OCI-LY3 (cell line): Measurements from ENCODE around the gene PPFIA3.

ENCODE experiments used
- H2AFZ ChIP-seq: fragments of 200-600, 300-600 bp; shearing (Covaris generic); 2 replicates; pipeline ENCODE4 v1.6.0; 2014; ENCODE audit warnings: antibody characterized with exemption, low read depth, low read length
- H3K27ac ChIP-seq: fragments of 200-600, 300-600 bp; sonication (generic); 2 replicates; pipeline ENCODE4 v1.5.1; 2014; ENCODE audit warnings: mild to moderate bottlenecking, low read length, moderate library complexity, mixed read lengths
- H3K27me3 ChIP-seq: fragments of 200-600, 300-600 bp; sonication (generic); 2 replicates; pipeline ENCODE4 v1.6.1; 2014; ENCODE audit warnings: low read depth, low read length, mixed read lengths
- H3K36me3 ChIP-seq: fragments of 200-600, 300-600 bp; sonication (generic); replicated peaks from 2 replicates; pipeline ENCODE3; 2014; ENCODE audit warnings: low read depth, low read length, mixed read lengths
- H3K4me1 ChIP-seq: fragments of 300-600, 200-600 bp; sonication (generic); 2 replicates; pipeline ENCODE4 v1.6.1; 2014; ENCODE audit warnings: low read length, mixed read lengths
- H3K4me2 ChIP-seq: fragments of 200-600, 300-600 bp; sonication (generic); 2 replicates; pipeline ENCODE4 v1.6.1; 2014; ENCODE audit warnings: low read length, mixed read lengths
- H3K4me3 ChIP-seq: fragments of 300-600, 200-600 bp; sonication (generic); 2 replicates; pipeline ENCODE4 v1.5.1; 2014; ENCODE audit warnings: antibody characterized with exemption, mild to moderate bottlenecking, low read length, moderate library complexity
- H3K79me2 ChIP-seq: fragments of 300-600, 200-600 bp; shearing (Covaris generic); 2 replicates; pipeline ENCODE4 v1.6.1; 2014; ENCODE audit warnings: mild to moderate bottlenecking, low read length, mixed read lengths
- H3K9ac ChIP-seq: fragments of 300-600, 200-600 bp; shearing (Covaris generic); 2 replicates; pipeline ENCODE4 v1.6.0; 2014; ENCODE audit warnings: mild to moderate bottlenecking, low read length, moderate library complexity
- H3K9me3 ChIP-seq: fragments of 200-600, 300-600 bp; shearing (Covaris generic); 2 replicates; pipeline ENCODE4 v1.6.1; 2014; ENCODE audit warnings: low read length, mixed read lengths; ENCODE audit not compliant: insufficient read depth
- H4K20me1 ChIP-seq: fragments of 200-600, 300-600 bp; sonication (generic); 2 replicates; pipeline ENCODE4 v1.6.1; 2016; ENCODE audit warnings: low read length, mixed read lengths; ENCODE audit not compliant: insufficient read depth
- EZH2phosphoT487 ChIP-seq: fragments of 200-600 bp; shearing (Covaris generic); IDR thresholded peaks from 2 replicates; pipeline ENCODE4 v1.6.1; 2018; ENCODE audit warnings: antibody characterized with exemption, mixed run types, low read depth
- TF ChIP-seq, protein P1 (sequence below): fragments of 200-600, 300-600 bp; sonication (generic); IDR thresholded peaks from 2 replicates; pipeline ENCODE4 v1.5.1; 2014; ENCODE audit warnings: antibody characterized with exemption, low read length, low read depth

PPFIA3 gene

DNA sequence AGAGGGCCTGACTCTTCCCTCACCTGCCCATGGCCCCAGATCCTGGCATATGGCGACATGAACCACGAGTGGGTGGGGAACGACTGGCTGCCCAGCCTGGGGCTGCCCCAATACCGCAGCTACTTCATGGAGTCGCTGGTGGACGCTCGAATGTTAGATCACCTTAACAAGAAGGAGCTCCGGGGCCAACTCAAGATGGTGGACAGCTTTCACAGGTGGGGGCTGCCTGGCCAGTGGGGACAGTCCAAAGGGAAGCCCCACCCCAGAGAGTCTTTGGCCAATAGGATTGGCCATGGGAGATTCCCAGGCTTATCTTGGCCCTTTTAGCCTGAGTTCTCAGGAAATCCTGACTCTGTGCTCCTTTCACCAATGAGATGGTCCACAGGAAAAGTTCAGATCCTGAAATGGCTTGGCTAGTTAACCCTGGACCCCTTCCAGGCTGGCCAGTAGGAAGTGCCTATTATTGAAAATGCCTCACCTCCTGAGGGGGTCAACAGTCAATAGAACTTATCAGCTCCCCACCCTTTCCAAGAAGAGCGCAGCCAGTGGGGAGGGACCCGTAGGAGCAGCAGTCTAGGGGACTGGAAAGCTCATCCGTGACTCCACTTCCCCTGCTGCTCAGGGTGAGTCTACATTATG is 28.8 kb downstream of the PPFIA3 start:
- Histone ChIP-seq H3K27ac (no peak overlapping the region), H2AFZ (no peak overlapping the region), H3K9ac (no peak overlapping the region), H3K4me2 (no peak overlapping the region), H3K79me2 (no peaks in the 10 kb centered on the region), H3K27me3 (0 out of 2 replicates have a peak, but pooled peaks cover 3% of the 10 kb centered on the region), H3K36me3 (no peaks in the 10 kb centered on the region), H3K9me3 (no peaks in the 10 kb centered on the region), H3K4me1 (peaks cover 31% of the 10 kb centered on the region), H3K4me3 (no peak overlapping the region), H4K20me1 (no peaks in the 10 kb centered on the region)
- TF ChIP-seq, protein P1, sequence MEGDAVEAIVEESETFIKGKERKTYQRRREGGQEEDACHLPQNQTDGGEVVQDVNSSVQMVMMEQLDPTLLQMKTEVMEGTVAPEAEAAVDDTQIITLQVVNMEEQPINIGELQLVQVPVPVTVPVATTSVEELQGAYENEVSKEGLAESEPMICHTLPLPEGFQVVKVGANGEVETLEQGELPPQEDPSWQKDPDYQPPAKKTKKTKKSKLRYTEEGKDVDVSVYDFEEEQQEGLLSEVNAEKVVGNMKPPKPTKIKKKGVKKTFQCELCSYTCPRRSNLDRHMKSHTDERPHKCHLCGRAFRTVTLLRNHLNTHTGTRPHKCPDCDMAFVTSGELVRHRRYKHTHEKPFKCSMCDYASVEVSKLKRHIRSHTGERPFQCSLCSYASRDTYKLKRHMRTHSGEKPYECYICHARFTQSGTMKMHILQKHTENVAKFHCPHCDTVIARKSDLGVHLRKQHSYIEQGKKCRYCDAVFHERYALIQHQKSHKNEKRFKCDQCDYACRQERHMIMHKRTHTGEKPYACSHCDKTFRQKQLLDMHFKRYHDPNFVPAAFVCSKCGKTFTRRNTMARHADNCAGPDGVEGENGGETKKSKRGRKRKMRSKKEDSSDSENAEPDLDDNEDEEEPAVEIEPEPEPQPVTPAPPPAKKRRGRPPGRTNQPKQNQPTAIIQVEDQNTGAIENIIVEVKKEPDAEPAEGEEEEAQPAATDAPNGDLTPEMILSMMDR: no peak
- TF ChIP-seq EZH2phosphoT487: no peak

DNA sequence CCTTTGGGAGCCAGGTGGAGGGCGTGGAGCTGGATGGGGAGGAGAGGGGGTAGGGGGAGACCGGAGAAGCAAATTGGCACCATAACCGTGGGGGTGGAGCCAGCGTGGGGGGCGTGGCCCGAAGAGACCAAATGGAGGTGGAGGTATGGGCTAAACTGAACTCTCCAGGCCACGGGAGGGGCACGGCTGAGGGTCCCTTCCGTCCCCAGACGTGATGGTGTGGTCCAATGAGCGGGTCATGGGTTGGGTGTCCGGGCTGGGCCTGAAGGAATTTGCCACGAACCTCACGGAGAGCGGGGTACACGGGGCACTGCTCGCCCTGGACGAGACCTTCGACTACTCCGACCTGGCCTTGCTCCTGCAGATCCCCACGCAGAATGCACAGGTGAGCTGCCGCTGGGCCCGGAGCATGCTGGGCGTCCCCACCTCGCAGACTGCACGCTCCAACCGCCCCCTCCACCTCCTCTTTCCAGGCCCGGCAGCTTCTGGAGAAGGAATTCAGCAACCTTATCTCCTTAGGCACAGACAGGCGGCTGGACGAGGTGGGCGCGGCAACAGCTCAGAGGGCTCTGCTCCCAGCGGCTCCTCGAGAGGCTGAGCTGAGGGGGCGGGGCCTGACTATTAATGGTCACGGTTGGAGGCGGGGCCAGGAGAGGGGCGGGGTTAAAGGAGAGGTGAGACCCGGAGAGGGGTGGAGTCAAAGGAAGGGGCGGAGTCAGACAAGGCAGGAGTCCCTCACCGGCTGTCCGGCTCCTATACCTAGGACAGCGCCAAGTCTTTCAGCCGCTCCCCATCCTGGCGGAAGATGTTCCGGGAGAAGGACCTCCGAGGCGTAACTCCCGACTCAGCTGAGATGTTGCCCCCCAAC is 29.7 kb downstream of the PPFIA3 start:
- H3K27ac ChIP-seq: no peak overlapping the region
- H2AFZ ChIP-seq: no peak overlapping the region
- 0 out of 2 replicates have a peak, but pooled peaks cover 3% of the 10 kb centered on the region for H3K27me3 ChIP-seq
- H3K79me2 ChIP-seq: no peaks in the 10 kb centered on the region
- no peaks in the 10 kb centered on the region for H3K9me3 ChIP-seq
- no peaks in the 10 kb centered on the region for H3K36me3 ChIP-seq
- peak overlapping the region; percentile 83 for H3K4me3 ChIP-seq
- H4K20me1 ChIP-seq: no peaks in the 10 kb centered on the region
- H3K9ac ChIP-seq: peak overlapping the region; percentile 76; the same call in 1 of the 2 replicates
- H3K4me2 ChIP-seq: peak overlapping the region; percentile 88
- TF ChIP-seq, protein P1: no peak
- TF ChIP-seq EZH2phosphoT487: no peak
- peaks cover 31% of the 10 kb centered on the region for H3K4me1 ChIP-seq

DNA sequence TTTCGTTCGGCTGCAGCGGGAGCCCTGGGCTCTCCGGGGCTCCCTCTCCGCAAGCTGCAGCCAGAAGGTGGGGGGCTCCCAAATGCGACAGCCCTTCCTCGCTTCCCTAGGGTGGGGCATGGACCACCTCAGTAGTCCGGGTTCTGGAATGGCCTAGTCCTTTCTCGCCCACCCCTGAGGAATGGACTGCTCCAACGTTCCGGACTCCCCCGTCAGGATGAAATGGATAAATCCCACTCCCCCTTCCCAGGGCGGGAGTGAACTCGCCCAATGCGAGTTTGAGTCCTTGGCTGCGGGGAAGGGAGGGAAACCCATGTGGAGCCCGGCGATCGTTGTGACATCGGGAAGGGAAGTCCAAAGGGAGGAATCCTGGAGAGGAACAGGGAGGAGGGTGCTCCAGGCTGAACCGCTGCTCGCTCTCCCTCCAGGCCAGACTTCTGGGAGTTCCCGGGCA is 30.3 kb downstream of the PPFIA3 start:
- Histone ChIP-seq H3K4me3 (peak overlapping the region; percentile 83), H4K20me1 (no peaks in the 10 kb centered on the region), H3K9me3 (no peaks in the 10 kb centered on the region), H3K27me3 (0 out of 2 replicates have a peak, but pooled peaks cover 3% of the 10 kb centered on the region), H3K9ac (peak overlapping the region; percentile 76), H3K36me3 (no peaks in the 10 kb centered on the region), H3K79me2 (no peaks in the 10 kb centered on the region), H2AFZ (peak overlapping the region; percentile 86), H3K4me1 (peaks cover 31% of the 10 kb centered on the region), H3K4me2 (peak overlapping the region; percentile 88), H3K27ac (peak overlapping the region; percentile 74)
- no peak for TF ChIP-seq EZH2phosphoT487
- TF ChIP-seq, protein P1: no peak
